NB4 (cell line): ENCODE results near the gene C4orf54.

ENCODE experiments used
- DNase-seq: peaks from one replicate; pipeline ENCODE4 v3.0.0; 2010; ENCODE audit warnings: low read depth
- H3K4me3 ChIP-seq: one replicate; pipeline ENCODE4 v1.5.1; 2011; ENCODE audit warnings: mild to moderate bottlenecking, low read depth, low read length, moderate library complexity
- CTCF ChIP-seq: IDR thresholded peaks from one replicate; pipeline ENCODE4 v1.5.1; 2012; ENCODE audit warnings: low read depth, low read length
- MYC ChIP-seq: IDR thresholded peaks from 2 replicates; pipeline ENCODE4 v1.6.1; 2011; ENCODE audit warnings: low read depth, low read length
- POLR2A ChIP-seq: IDR thresholded peaks from 2 replicates; pipeline ENCODE4 v1.6.1; 2011; ENCODE audit warnings: mild to moderate bottlenecking; ENCODE audit not compliant: insufficient read length; ENCODE audit errors: extremely low read depth
- TF ChIP-seq, protein P1 (sequence below): IDR thresholded peaks from 2 replicates; pipeline ENCODE4 v1.6.1; 2011; ENCODE audit warnings: low read depth, low read length

Gene C4orf54

DNA sequence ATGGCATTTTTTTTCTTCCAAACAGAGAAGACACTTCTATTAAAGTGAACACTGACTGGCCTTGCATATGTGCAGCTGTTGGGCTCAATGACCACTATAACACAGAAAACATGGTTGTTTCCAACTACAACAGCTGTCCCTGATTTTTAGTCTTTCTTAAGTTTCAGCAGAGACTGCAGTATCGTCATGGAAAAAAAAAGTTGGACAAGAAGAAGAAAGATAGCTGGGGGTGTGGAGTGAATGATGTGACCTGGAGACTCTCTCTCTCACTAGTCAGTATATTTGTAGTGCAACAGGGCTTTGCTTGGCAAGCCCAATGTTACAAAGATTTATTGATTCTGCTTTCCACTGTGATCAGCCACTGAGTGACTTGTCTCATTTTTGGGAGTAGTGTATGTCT lies 29.5 kb upstream of the C4orf54 start:
- no peak overlapping the region for H3K4me3 ChIP-seq
- no peak for DNase-seq
- TF ChIP-seq MYC (no peak), POLR2A (no peak)

DNA sequence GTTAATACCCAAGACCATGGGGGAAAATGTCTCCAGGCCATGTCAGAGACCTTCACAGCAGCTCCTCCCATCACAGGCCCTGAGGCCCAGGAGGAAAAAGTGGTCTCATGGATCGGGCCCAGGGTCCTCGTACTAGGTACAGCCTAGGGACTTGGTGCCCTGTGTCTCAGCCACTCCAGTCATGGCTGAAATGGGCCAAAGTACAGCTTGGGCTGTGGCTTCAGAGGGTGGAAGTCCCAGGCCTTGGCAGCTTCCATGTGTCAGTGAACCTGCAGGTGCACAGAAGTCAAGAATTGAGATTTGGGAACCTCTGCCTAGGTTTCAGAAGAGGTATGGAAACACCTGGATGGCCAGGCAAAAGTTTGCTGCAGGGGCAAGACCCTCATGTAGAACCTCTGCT lies 27.6 kb upstream of the C4orf54 start:
- DNase-seq: no peak
- TF ChIP-seq CTCF (no peak), MYC (no peak), POLR2A (no peak)
- TF ChIP-seq, protein P1, sequence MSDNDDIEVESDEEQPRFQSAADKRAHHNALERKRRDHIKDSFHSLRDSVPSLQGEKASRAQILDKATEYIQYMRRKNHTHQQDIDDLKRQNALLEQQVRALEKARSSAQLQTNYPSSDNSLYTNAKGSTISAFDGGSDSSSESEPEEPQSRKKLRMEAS: no peak
- no peak overlapping the region for H3K4me3 ChIP-seq

GRCh38 chr4:99683895-99684294 lies 26.3 kb upstream of the C4orf54 start:
- no peak overlapping the region for H3K4me3 ChIP-seq
- TF ChIP-seq, protein P1: no peak
- TF ChIP-seq CTCF (no peak), POLR2A (no peak), MYC (no peak)
- DNase-seq: no peak

DNA sequence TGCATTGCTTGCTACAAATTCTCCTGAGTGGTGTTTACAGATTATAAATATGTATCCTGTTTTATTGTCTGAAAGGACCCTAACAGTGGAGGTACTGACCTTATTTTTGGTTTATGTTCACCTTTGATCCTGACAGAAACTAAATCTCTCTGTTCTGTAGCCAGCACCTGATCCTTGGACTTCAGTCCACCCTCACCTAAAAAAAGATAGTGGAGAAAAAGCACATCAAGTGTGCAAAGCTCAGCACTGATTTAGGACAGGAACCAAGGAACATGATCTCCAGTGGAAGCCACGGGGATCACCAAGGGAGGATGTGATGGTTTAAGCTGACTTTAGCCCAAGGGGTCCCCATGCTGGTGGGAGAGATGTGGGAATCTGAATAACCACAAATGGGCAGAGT lies 22.3 kb upstream of the C4orf54 start:
- no peak for TF ChIP-seq CTCF
- TF ChIP-seq, protein P1: no peak
- TF ChIP-seq MYC: no peak
- TF ChIP-seq POLR2A: no peak

DNA sequence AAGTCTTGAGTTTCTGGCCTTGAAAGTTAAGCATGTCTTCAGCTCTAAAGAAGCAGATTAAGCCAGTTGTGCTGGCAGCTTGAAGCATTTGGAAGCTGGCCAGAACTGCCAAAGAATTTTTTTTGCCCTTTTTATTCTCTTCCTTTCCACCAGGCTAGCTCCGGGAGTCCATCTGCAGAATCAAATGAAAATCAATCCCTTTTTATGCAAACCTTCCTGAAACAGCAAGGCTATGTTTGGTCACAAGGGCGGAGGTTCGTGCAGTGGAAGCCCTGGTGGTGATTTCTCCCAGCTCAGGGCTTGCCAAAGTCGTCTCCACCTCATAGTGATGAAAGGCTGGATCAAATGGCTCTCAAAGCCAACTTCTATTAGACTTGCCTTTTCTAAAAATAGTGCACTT lies 21.6 kb upstream of the C4orf54 start:
- no peak overlapping the region for H3K4me3 ChIP-seq
- DNase-seq: no peak
- TF ChIP-seq, protein P1: no peak
- TF ChIP-seq MYC (no peak), CTCF (no peak), POLR2A (no peak)

More for the DNA sequence above, 22.3 kb upstream of the C4orf54 start:
- no peak for DNase-seq
- no peak overlapping the region for H3K4me3 ChIP-seq

DNA sequence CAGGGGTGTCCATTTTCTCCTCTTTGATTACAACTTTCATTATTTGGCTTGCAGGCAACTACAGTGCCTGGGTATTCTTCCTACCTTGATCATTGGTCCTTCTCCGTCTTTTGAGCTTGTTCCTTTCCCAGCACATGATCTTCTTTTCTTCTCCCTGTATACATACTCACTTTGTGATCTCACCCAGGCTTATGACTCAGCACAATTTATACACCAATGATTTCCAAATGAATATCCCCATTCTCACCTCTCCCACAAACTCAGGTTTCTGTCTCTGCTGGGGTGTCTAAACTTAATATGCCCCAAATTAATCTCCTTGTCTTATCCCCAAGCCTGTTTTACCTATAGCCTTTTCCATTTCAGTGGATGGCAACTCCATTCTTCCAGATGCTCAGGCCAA lies 19.5 kb upstream of the C4orf54 start:
- no peak overlapping the region for H3K4me3 ChIP-seq
- no peak for DNase-seq
- no peak for TF ChIP-seq POLR2A
- TF ChIP-seq CTCF: no peak
- no peak for TF ChIP-seq MYC
- TF ChIP-seq, protein P1: no peak
